Neural progenitor cell (in vitro differentiated cells): Measurements from ENCODE around the gene RPL37. TPM values are rescaled to one million over a fixed set of nuclear protein-coding genes. Genes with fewer than 3 reads are reported as not detected.

Experiments
- DNase-seq: peaks from one replicate; pipeline ENCODE4 v3.0.0-alpha.2; 2016; ENCODE audit warnings: low spot score
- H2AFZ ChIP-seq: fragments of 200-600 bp; sonication (generic); replicated peaks from 2 replicates; pipeline ENCODE4 v1.6.1; 2016; ENCODE audit warnings: antibody characterized with exemption
- H3F3A ChIP-seq: fragments of 200-600 bp; sonication (generic); 2 replicates; pipeline ENCODE4 v1.6.1; 2016; ENCODE audit warnings: antibody characterized with exemption, low read depth
- H3K27ac ChIP-seq: fragments of 200-600 bp; sonication (generic); 2 replicates; pipeline ENCODE4 v1.5.1; 2016; ENCODE audit warnings: mild to moderate bottlenecking
- H3K27me3 ChIP-seq: fragments of 200-600 bp; sonication (generic); 2 replicates; pipeline ENCODE4 v1.6.1; 2016; ENCODE audit warnings: mild to moderate bottlenecking, moderate library complexity
- H3K36me3 ChIP-seq: fragments of 200-600 bp; sonication (generic); 2 replicates; pipeline ENCODE4 v1.5.1; 2016
- H3K4me1 ChIP-seq: fragments of 200-600 bp; sonication (generic); 2 replicates; pipeline ENCODE4 v1.6.1; 2016; ENCODE audit warnings: mixed run types
- H3K4me2 ChIP-seq: fragments of 200-600 bp; sonication (generic); 2 replicates; pipeline ENCODE4 v1.6.1; 2016
- H3K4me3 ChIP-seq: fragments of 200-600 bp; sonication (generic); 2 replicates; pipeline ENCODE4 v1.5.1; 2016
- H3K79me2 ChIP-seq: fragments of 200-600 bp; sonication (generic); 2 replicates; pipeline ENCODE4 v1.6.1; 2016; ENCODE audit warnings: low read depth
- H3K9ac ChIP-seq: fragments of 200-600 bp; sonication (generic); 2 replicates; pipeline ENCODE4 v1.6.1; 2016
- H3K9me3 ChIP-seq: fragments of 200-600 bp; sonication (generic); 2 replicates; pipeline ENCODE4 v1.5.1; 2016; ENCODE audit warnings: low read depth
- H4K20me1 ChIP-seq: fragments of 200-600 bp; sonication (generic); 2 replicates; pipeline ENCODE4 v1.6.1; 2016; ENCODE audit warnings: low read depth
- H3K27ac Mint-ChIP-seq: 3 replicates; pipeline ENCODE4 v1.8.0; 2021; ENCODE audit warnings: mixed read lengths
- H3K27me3 Mint-ChIP-seq: 2 replicates; pipeline ENCODE4 v1.8.0; 2022; ENCODE audit warnings: low read depth, mild to moderate bottlenecking, inconsistent platforms, moderate library complexity, mixed read lengths; ENCODE audit not compliant: insufficient read depth
- H3K36me3 Mint-ChIP-seq: 3 replicates; pipeline ENCODE4 v1.8.0; 2021; ENCODE audit warnings: mixed read lengths
- H3K4me1 Mint-ChIP-seq: 3 replicates; pipeline ENCODE4 v1.8.0; 2021; ENCODE audit warnings: mixed read lengths
- H3K4me3 Mint-ChIP-seq: 3 replicates; pipeline ENCODE4 v1.8.0; 2021; ENCODE audit warnings: mild to moderate bottlenecking, moderate library complexity, mixed read lengths
- H3K9me3 Mint-ChIP-seq: 3 replicates; pipeline ENCODE4 v1.8.0; 2020; ENCODE audit warnings: mixed read lengths
- EZH2 ChIP-seq: fragments of 200-600 bp; sonication (generic); IDR thresholded peaks from 2 replicates; pipeline ENCODE4 v1.6.1; 2017; ENCODE audit warnings: antibody characterized with exemption, mild to moderate bottlenecking, moderate library complexity
- EZH2phosphoT487 ChIP-seq: fragments of 200-600 bp; sonication (generic); IDR thresholded peaks from 2 replicates; pipeline ENCODE4 v1.6.1; 2017; ENCODE audit warnings: antibody characterized with exemption
- total RNA-seq: library from RNA; depleted of rRNA; stranded (reverse); fragments of >200 nt; gene quantifications from 2 replicates; pipeline ENCODE4 v1.2.3, GENCODE V29; 2015; ENCODE audit warnings: low replicate concordance
- TF ChIP-seq, protein P1 (sequence below): fragments of 200-600 bp; sonication (generic); IDR thresholded peaks from 2 replicates; pipeline ENCODE4 v1.5.1; 2017; ENCODE audit warnings: antibody characterized with exemption, mild to moderate bottlenecking

The RPL37 gene
- total RNA-seq, 1 donor from 2014 or later: 235 TPM

- Mint-ChIP-seq H3K9me3 (no peaks in the 10 kb centered on the region), H3K4me1 (peaks cover 2% of the 10 kb centered on the region), H3K27me3 (peaks cover 7% of the 10 kb centered on the region), H3K27ac (no peak overlapping the region), H3K4me3 (no peak overlapping the region), H3K36me3 (no peaks in the 10 kb centered on the region)
- Histone ChIP-seq H3K4me2 (no peak overlapping the region), H3K4me3 (no peak overlapping the region), H3K27me3 (no peaks in the 10 kb centered on the region), H3K4me1 (no peaks in the 10 kb centered on the region), H3F3A (no peaks in the 10 kb centered on the region), H3K9me3 (no peaks in the 10 kb centered on the region), H3K79me2 (no peaks in the 10 kb centered on the region), H2AFZ (no peak overlapping the region), H3K36me3 (no peaks in the 10 kb centered on the region), H4K20me1 (no peaks in the 10 kb centered on the region), H3K27ac (no peak overlapping the region), H3K9ac (no peak overlapping the region)
- TF ChIP-seq, protein P1, sequence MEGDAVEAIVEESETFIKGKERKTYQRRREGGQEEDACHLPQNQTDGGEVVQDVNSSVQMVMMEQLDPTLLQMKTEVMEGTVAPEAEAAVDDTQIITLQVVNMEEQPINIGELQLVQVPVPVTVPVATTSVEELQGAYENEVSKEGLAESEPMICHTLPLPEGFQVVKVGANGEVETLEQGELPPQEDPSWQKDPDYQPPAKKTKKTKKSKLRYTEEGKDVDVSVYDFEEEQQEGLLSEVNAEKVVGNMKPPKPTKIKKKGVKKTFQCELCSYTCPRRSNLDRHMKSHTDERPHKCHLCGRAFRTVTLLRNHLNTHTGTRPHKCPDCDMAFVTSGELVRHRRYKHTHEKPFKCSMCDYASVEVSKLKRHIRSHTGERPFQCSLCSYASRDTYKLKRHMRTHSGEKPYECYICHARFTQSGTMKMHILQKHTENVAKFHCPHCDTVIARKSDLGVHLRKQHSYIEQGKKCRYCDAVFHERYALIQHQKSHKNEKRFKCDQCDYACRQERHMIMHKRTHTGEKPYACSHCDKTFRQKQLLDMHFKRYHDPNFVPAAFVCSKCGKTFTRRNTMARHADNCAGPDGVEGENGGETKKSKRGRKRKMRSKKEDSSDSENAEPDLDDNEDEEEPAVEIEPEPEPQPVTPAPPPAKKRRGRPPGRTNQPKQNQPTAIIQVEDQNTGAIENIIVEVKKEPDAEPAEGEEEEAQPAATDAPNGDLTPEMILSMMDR: no peak
- TF ChIP-seq EZH2: no peak
- TF ChIP-seq EZH2phosphoT487: no peak
- no peak for DNase-seq
These were observed 7.3 kb upstream of the RPL37 start for GRCh38 chr5:40842351-40842750.

DNA sequence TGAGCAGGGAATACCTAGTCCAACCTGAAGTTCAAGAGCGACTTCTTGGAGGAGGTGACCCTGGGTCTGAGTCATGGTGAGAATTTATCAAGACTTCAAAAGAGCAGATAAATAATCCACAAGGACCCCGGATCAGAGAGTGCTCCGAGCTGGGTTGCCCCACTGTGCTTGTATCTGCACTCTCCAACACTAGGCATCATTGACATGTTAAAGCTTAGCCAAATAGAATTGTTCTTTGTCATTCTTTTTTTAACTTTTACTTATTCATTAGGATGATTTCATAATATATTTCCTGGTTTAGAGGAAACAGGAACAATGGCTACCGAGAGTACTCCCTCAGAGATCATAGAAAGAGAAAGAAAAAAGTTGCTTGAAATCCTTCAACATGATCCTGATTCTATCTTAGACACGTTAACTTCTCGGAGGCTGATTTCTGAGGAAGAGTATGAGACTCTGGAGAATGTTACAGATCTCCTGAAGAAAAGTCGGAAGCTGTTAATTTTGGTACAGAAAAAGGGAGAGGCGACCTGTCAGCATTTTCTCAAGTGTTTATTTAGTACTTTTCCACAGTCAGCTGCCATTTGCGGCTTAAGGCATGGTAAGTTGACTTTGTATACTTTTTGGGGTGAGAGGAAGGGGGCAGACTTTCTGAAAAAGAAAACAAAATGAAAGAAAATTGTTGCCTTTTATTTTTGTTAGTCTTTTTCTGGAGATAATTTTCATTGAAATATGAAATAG is 6.2 kb upstream of the RPL37 start, which contains the start of gene CARD6:
Gene CARD6 (plus strand): TSS at position 300 of the 738 bp plus-strand sequence. CDS start 16 bp downstream, at position 316.
- peaks cover 1% of the 10 kb centered on the region for H3K4me1 ChIP-seq
- H2AFZ ChIP-seq: peak within 1 kb of the TSS; percentile 87
- TF ChIP-seq EZH2phosphoT487 (no peak), EZH2 (no peak)
- TF ChIP-seq, protein P1: no peak
- peaks cover 2% of the 10 kb centered on the region for H3F3A ChIP-seq
- no peaks in the 10 kb centered on the region for H3K36me3 ChIP-seq
- Mint-ChIP-seq H3K4me3 (no peak within 1 kb of the TSS), H3K36me3 (no peaks in the 10 kb centered on the region), H3K27ac (no peak within 1 kb of the TSS), H3K4me1 (peaks cover 3% of the 10 kb centered on the region), H3K9me3 (no peaks in the 10 kb centered on the region), H3K27me3 (peaks cover 7% of the 10 kb centered on the region)
- no peaks in the 10 kb centered on the region for H3K79me2 ChIP-seq
- no peaks in the 10 kb centered on the region for H3K9me3 ChIP-seq
- no peaks in the 10 kb centered on the region for H4K20me1 ChIP-seq
- no peak for DNase-seq
- H3K9ac ChIP-seq: no peak within 1 kb of the TSS
- H3K27ac ChIP-seq: no peak within 1 kb of the TSS
- no peaks in the 10 kb centered on the region for H3K27me3 ChIP-seq
- peak within 1 kb of the TSS; percentile 19 for H3K4me2 ChIP-seq
- no peak within 1 kb of the TSS for H3K4me3 ChIP-seq

- H3K4me1 Mint-ChIP-seq: peaks cover 28% of the 10 kb centered on the region
These were observed 3.1 kb upstream of the RPL37 start for GRCh38 chr5:40838086-40838485.

More at GRCh38 chr5:40838086-40838485, 3.1 kb upstream of the RPL37 start:
- peaks cover 4% of the 10 kb centered on the region for H3K27me3 Mint-ChIP-seq
- H3K4me1 ChIP-seq: peaks cover 15% of the 10 kb centered on the region
- no peak overlapping the region for H3K27ac ChIP-seq
- H3K4me3 Mint-ChIP-seq: no peak overlapping the region
- no peak for DNase-seq
- peaks cover 18% of the 10 kb centered on the region for H3K36me3 Mint-ChIP-seq
- H3K4me3 ChIP-seq: no peak overlapping the region
- H3K27me3 ChIP-seq: no peaks in the 10 kb centered on the region
- peaks cover 32% of the 10 kb centered on the region for H3F3A ChIP-seq
- H3K27ac Mint-ChIP-seq: no peak overlapping the region
- H2AFZ ChIP-seq: no peak overlapping the region
- H3K9me3 ChIP-seq: no peaks in the 10 kb centered on the region
- no peak overlapping the region for H3K4me2 ChIP-seq
- TF ChIP-seq EZH2phosphoT487: no peak
- TF ChIP-seq, protein P1: no peak
- no peak for TF ChIP-seq EZH2
- H3K9ac ChIP-seq: no peak overlapping the region
- H4K20me1 ChIP-seq: peaks cover 16% of the 10 kb centered on the region
- H3K36me3 ChIP-seq: peaks cover 13% of the 10 kb centered on the region
- peaks cover 25% of the 10 kb centered on the region for H3K79me2 ChIP-seq
- H3K9me3 Mint-ChIP-seq: no peaks in the 10 kb centered on the region
